ENCODE measurements around the gene C11orf58. TPM values are rescaled to one million over a fixed set of nuclear protein-coding genes. Genes with fewer than 3 reads are reported as not detected.

The C11orf58 gene
- total and polyA plus RNA-seq, 2 experiments from 2014 or later, result 164 to 280 TPM

DNA sequence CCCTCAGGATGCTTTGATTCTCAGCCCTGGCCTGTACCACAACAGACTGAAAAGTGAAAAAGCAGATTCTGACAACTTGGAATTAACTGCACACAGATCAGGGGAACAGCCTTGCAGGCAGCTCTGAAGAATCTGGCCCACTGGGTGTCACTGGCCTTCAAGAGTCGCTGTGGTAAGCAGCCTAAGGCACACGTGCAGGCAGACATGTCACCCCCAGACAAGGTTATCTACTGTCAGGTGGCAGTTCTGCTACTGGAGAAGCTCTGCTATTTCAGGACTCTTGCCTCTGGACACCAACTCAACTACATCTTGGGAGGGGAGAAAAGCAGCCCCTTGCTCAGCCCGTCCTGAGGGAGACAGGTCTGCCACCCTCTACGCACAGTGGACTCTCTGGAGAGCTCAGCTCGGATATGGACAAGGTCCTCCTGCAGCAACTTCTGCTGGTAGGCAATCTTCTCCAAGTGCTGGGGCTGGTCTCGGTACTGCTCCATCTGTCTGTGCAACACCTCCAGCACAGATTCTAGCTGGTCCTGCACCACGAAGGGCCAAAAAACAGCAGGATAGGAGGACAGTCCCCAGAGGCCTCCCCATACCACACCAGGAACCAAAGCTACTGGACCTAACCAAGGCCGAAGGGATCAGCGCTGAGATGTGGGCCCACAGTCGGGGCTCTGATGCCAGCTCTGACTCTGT lies 63.0 kb downstream of the C11orf58 start (continued):
- TF ChIP-seq, protein P1, sequence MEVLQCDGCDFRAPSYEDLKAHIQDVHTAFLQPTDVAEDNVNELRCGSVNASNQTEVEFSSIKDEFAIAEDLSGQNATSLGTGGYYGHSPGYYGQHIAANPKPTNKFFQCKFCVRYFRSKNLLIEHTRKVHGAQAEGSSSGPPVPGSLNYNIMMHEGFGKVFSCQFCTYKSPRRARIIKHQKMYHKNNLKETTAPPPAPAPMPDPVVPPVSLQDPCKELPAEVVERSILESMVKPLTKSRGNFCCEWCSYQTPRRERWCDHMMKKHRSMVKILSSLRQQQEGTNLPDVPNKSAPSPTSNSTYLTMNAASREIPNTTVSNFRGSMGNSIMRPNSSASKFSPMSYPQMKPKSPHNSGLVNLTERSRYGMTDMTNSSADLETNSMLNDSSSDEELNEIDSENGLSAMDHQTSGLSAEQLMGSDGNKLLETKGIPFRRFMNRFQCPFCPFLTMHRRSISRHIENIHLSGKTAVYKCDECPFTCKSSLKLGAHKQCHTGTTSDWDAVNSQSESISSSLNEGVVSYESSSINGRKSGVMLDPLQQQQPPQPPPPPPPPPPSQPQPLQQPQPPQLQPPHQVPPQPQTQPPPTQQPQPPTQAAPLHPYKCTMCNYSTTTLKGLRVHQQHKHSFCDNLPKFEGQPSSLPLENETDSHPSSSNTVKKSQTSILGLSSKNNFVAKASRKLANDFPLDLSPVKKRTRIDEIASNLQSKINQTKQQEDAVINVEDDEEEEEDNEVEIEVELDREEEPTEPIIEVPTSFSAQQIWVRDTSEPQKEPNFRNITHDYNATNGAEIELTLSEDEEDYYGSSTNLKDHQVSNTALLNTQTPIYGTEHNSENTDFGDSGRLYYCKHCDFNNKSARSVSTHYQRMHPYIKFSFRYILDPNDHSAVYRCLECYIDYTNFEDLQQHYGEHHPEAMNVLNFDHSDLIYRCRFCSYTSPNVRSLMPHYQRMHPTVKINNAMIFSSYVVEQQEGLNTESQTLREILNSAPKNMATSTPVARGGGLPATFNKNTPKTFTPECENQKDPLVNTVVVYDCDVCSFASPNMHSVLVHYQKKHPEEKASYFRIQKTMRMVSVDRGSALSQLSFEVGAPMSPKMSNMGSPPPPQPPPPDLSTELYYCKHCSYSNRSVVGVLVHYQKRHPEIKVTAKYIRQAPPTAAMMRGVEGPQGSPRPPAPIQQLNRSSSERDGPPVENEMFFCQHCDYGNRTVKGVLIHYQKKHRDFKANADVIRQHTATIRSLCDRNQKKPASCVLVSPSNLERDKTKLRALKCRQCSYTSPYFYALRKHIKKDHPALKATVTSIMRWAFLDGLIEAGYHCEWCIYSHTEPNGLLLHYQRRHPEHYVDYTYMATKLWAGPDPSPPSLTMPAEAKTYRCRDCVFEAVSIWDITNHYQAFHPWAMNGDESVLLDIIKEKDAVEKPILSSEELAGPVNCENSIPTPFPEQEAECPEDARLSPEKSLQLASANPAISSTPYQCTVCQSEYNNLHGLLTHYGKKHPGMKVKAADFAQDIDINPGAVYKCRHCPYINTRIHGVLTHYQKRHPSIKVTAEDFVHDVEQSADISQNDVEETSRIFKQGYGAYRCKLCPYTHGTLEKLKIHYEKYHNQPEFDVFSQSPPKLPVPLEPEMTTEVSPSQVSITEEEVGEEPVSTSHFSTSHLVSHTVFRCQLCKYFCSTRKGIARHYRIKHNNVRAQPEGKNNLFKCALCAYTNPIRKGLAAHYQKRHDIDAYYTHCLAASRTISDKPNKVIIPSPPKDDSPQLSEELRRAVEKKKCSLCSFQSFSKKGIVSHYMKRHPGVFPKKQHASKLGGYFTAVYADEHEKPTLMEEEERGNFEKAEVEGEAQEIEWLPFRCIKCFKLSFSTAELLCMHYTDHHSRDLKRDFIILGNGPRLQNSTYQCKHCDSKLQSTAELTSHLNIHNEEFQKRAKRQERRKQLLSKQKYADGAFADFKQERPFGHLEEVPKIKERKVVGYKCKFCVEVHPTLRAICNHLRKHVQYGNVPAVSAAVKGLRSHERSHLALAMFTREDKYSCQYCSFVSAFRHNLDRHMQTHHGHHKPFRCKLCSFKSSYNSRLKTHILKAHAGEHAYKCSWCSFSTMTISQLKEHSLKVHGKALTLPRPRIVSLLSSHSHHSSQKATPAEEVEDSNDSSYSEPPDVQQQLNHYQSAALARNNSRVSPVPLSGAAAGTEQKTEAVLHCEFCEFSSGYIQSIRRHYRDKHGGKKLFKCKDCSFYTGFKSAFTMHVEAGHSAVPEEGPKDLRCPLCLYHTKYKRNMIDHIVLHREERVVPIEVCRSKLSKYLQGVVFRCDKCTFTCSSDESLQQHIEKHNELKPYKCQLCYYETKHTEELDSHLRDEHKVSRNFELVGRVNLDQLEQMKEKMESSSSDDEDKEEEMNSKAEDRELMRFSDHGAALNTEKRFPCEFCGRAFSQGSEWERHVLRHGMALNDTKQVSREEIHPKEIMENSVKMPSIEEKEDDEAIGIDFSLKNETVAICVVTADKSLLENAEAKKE (CRISPR knock-in tag; IDR thresholded peaks at IDR 0.05), result no peak
- TF ChIP-seq ZNF114 (CRISPR knock-in tag; IDR thresholded peaks at IDR 0.05) (no peak), STAT1 (IDR thresholded peaks at IDR 0.05; ENCODE audit: unreplicated experiment) (no peak)

DNA sequence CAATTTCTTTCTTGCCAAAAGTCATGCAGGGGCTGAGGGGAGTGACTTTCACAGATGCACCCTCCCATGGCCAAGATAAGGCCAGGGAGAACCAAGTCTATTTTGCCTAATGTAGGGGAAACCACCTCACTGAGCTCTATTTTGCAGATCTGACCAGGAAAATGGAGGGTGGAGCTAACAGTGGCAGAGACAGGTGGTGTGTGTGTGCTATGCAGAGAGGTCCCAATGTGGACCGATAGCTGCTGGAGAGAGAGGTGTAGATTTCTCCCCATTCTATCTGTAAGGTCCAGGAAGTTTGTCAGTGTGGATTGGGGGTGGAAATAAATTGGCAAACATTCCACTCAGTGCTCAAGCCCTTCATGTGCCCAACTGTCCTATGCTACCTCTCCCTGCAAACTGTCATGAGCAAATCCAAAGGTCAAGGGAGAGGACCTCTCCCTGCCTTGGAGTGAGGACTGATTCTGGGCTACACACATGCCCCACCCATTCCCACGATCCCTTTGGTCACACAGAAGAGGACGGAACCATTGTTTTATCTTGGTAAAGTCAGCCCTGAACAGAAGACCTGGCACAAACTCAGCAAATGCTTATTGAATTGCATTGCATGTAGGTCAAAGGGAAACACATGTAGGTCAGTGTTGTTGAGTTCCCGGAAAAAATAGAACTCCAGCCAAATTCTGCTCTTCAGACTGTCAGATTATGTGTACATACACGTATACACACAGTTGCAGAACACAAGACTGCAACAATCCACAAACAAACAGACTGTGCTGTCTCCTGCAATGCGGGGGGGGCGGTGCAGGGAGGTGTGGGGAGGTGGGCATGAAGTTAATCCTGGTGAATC lies 65.9 kb downstream of the C11orf58 start:
- H3K36me3 ChIP-seq (ENCODE audit: insufficient read depth), result no peaks in the 10 kb centered on the region
- no peak for DNase-seq (ENCODE audit: low spot score)
- no peaks in the 10 kb centered on the region for H3F3A ChIP-seq (replicated peaks; ENCODE audit: low read depth)
- H3K4me3 ChIP-seq, result no peak overlapping the region
- Mint-ChIP-seq H3K9me3 (no peaks in the 10 kb centered on the region), H3K27ac (no peak overlapping the region), H3K27me3 (ENCODE audit: insufficient read depth, low read depth, poor library complexity) (peaks cover 8% of the 10 kb centered on the region), H3K4me3 (no peak overlapping the region), H3K4me1 (no peaks in the 10 kb centered on the region), H3K36me3 (ENCODE audit: low read depth) (no peaks in the 10 kb centered on the region)
- no peaks in the 10 kb centered on the region for H3K4me1 ChIP-seq (ENCODE audit: insufficient read depth)
- no peak for ATAC-seq
- H3K27me3 ChIP-seq (ENCODE audit: insufficient read depth), result no peaks in the 10 kb centered on the region
- no peak overlapping the region for H3K4me2 ChIP-seq
- peaks cover 2% of the 10 kb centered on the region; the same call in 1 of the 2 replicates for H4K20me1 ChIP-seq (replicated peaks; ENCODE audit: insufficient read depth)
- no peaks in the 10 kb centered on the region for H3K9me2 ChIP-seq (ENCODE audit: insufficient read depth)
- H2AFZ ChIP-seq, result no peak overlapping the region
- H3K79me2 ChIP-seq (replicated peaks; ENCODE audit: insufficient read depth), result no peaks in the 10 kb centered on the region
- no peak overlapping the region for H3K27ac ChIP-seq (ENCODE audit: low read depth)
- TF ChIP-seq, protein P2, sequence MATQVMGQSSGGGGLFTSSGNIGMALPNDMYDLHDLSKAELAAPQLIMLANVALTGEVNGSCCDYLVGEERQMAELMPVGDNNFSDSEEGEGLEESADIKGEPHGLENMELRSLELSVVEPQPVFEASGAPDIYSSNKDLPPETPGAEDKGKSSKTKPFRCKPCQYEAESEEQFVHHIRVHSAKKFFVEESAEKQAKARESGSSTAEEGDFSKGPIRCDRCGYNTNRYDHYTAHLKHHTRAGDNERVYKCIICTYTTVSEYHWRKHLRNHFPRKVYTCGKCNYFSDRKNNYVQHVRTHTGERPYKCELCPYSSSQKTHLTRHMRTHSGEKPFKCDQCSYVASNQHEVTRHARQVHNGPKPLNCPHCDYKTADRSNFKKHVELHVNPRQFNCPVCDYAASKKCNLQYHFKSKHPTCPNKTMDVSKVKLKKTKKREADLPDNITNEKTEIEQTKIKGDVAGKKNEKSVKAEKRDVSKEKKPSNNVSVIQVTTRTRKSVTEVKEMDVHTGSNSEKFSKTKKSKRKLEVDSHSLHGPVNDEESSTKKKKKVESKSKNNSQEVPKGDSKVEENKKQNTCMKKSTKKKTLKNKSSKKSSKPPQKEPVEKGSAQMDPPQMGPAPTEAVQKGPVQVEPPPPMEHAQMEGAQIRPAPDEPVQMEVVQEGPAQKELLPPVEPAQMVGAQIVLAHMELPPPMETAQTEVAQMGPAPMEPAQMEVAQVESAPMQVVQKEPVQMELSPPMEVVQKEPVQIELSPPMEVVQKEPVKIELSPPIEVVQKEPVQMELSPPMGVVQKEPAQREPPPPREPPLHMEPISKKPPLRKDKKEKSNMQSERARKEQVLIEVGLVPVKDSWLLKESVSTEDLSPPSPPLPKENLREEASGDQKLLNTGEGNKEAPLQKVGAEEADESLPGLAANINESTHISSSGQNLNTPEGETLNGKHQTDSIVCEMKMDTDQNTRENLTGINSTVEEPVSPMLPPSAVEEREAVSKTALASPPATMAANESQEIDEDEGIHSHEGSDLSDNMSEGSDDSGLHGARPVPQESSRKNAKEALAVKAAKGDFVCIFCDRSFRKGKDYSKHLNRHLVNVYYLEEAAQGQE (IDR thresholded peaks at IDR 0.05; ENCODE audit: unreplicated experiment), result no peak
- TF ChIP-seq EZH2phosphoT487 (IDR thresholded peaks at IDR 0.05; ENCODE audit: unreplicated experiment) (no peak), POLR2AphosphoS5 (IDR thresholded peaks at IDR 0.05; ENCODE audit: low read depth) (no peak), CREB1 (CRISPR knock-in tag; IDR thresholded peaks at IDR 0.05; ENCODE audit: low read depth) (no peak), ZNF114 (CRISPR knock-in tag; IDR thresholded peaks at IDR 0.05) (no peak), NANOG (IDR thresholded peaks at IDR 0.05; ENCODE audit: borderline replicate concordance) (no peak)
- TF ChIP-seq, protein P3, sequence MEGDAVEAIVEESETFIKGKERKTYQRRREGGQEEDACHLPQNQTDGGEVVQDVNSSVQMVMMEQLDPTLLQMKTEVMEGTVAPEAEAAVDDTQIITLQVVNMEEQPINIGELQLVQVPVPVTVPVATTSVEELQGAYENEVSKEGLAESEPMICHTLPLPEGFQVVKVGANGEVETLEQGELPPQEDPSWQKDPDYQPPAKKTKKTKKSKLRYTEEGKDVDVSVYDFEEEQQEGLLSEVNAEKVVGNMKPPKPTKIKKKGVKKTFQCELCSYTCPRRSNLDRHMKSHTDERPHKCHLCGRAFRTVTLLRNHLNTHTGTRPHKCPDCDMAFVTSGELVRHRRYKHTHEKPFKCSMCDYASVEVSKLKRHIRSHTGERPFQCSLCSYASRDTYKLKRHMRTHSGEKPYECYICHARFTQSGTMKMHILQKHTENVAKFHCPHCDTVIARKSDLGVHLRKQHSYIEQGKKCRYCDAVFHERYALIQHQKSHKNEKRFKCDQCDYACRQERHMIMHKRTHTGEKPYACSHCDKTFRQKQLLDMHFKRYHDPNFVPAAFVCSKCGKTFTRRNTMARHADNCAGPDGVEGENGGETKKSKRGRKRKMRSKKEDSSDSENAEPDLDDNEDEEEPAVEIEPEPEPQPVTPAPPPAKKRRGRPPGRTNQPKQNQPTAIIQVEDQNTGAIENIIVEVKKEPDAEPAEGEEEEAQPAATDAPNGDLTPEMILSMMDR (conservative IDR thresholded peaks at IDR 0.05; ENCODE audit: low read depth in 2 of 2), result no peak
- TF ChIP-seq, protein P4, sequence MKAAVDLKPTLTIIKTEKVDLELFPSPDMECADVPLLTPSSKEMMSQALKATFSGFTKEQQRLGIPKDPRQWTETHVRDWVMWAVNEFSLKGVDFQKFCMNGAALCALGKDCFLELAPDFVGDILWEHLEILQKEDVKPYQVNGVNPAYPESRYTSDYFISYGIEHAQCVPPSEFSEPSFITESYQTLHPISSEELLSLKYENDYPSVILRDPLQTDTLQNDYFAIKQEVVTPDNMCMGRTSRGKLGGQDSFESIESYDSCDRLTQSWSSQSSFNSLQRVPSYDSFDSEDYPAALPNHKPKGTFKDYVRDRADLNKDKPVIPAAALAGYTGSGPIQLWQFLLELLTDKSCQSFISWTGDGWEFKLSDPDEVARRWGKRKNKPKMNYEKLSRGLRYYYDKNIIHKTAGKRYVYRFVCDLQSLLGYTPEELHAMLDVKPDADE (IDR thresholded peaks at IDR 0.05), result no peak

Measured in GM23338 (cell line).